ENCODE measurements around the gene CXCL9.

CXCL9 gene

DNA sequence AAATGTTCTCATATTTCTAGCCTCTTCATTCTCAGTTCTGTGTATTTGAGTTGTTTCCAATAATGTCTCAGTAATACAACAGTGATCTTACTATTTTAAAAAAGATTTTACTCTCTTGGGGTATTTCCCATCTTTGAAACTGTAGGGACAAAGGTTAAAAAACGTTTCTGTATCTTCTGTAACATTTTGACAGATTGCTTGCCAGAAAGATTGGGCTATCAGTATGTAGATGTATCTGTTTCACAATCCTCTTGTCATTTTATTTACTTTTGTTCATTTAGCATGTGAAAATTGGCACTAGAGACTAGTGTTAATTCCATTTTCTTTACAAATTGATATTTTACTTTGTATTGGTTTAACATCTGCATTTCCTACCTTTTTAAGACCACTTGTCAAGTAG lies 6.2 kb upstream of the CXCL9 start:
- DNase-seq (ENCODE audit: low read depth): no peak
- H3K4me3 ChIP-seq (ENCODE audit: low read depth, low read length): no peak overlapping the region
- TF ChIP-seq, protein P1, sequence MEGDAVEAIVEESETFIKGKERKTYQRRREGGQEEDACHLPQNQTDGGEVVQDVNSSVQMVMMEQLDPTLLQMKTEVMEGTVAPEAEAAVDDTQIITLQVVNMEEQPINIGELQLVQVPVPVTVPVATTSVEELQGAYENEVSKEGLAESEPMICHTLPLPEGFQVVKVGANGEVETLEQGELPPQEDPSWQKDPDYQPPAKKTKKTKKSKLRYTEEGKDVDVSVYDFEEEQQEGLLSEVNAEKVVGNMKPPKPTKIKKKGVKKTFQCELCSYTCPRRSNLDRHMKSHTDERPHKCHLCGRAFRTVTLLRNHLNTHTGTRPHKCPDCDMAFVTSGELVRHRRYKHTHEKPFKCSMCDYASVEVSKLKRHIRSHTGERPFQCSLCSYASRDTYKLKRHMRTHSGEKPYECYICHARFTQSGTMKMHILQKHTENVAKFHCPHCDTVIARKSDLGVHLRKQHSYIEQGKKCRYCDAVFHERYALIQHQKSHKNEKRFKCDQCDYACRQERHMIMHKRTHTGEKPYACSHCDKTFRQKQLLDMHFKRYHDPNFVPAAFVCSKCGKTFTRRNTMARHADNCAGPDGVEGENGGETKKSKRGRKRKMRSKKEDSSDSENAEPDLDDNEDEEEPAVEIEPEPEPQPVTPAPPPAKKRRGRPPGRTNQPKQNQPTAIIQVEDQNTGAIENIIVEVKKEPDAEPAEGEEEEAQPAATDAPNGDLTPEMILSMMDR (IDR thresholded peaks at IDR 0.05; ENCODE audit: low read depth, low read length): no peak
- no peak for TF ChIP-seq POLR2A (IDR thresholded peaks at IDR 0.05; ENCODE audit: extremely low read depth, insufficient read length)
- no peak for TF ChIP-seq MYC (IDR thresholded peaks at IDR 0.05; ENCODE audit: low read depth, low read length)
- TF ChIP-seq, protein P2, sequence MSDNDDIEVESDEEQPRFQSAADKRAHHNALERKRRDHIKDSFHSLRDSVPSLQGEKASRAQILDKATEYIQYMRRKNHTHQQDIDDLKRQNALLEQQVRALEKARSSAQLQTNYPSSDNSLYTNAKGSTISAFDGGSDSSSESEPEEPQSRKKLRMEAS (IDR thresholded peaks at IDR 0.05; ENCODE audit: low read depth, low read length): no peak

DNA sequence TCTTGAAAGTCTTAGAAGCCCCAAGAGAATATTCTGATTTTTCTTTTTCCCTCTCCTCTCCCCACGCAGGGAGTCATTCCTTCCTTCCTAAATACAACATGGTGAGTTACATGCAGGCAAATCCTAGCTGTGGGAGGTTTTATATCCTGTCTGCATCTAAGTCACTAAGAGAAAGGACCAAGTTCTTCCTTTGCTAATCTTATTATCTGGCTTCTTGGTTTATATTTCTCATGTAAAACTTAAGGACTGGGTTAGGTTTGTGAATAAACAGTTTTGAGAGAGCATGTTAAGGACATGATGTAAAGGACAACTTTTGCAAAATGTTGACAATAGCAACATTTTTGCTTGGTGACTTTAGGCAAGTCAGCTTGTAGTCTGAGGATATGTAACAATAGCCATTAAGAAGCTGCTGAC lies 5.1 kb upstream of the CXCL9 start:
- TF ChIP-seq POLR2A (IDR thresholded peaks at IDR 0.05; ENCODE audit: extremely low read depth, insufficient read length) (no peak), MYC (IDR thresholded peaks at IDR 0.05; ENCODE audit: low read depth, low read length) (no peak)
- TF ChIP-seq, protein P2 (IDR thresholded peaks at IDR 0.05; ENCODE audit: low read depth, low read length): no peak
- TF ChIP-seq, protein P1 (IDR thresholded peaks at IDR 0.05; ENCODE audit: low read depth, low read length): no peak

DNA sequence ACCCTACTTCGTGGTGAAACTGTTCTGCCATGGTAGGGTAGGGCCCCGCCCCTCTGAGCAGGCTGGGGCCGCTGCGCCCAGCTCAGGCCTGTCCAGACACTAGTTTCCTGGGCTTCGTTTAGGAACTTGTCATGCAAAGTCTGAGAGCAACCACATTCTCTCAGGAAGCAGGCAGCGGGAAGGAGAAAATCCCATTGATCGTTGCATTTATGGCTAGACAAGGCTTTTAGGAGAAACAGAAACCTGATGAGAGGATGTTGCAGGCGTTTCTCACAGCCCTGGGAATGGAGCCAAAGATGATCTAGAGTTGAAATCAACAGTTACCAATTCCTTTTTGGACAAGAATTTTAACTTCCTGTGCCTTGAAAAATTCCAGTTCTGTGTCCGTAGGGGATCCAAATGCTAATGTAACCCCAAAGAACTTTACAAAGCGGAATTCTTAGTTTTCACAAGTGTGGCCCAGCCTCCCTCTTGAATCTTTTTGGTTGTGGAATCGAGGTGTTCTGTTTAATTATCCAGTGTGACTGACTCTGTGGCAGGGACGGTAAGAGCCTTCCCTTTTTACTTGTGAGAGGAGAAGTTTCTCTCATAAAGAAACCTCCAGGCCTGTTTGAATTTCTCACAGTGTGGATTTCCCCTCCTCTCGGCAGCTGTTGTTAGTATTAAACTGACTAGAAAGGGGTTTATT lies 4.5 kb upstream of the CXCL9 start:
- no peak for DNase-seq (ENCODE audit: low read depth)

More for the DNA sequence above, 5.1 kb upstream of the CXCL9 start:
- H3K4me3 ChIP-seq (ENCODE audit: low read depth, low read length): no peak overlapping the region
- no peak for DNase-seq (ENCODE audit: low read depth)

DNA sequence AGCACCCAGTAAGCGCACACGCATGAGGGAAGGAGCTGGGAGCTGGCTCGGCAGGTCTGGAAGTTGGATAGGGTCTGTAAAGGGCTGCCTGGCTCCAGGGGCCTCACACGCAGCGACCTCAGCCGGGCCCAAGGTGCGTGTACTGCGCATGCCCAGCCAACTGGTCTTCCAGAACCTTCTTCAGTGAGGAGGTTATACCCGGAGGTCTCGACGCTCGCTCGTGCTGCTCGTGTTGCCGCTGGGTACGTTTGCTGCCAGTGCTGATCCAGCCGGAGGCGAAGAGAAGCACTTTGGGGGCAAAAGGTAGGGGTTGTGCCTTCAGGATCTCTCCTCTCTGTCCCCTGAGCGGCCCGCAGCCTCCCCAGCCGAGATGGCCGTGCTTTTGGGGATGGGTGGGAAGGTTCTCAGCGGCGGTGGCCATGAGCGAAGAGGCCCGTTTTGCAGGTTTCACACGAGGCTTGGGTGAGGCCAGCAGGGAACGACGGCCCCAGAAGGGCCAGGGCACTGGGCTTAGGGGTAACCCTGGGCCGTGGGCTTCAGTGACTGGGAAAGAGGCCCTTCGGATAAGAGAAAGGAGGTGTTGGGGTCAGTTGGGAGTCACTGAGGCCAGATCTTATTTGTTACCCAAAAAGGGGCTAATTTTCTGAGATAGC lies 3.8 kb upstream of the CXCL9 start:
- no peak overlapping the region for H3K4me3 ChIP-seq (ENCODE audit: low read depth, low read length)
- no peak for DNase-seq (ENCODE audit: low read depth)
- TF ChIP-seq MYC (IDR thresholded peaks at IDR 0.05; ENCODE audit: low read depth, low read length) (no peak), POLR2A (IDR thresholded peaks at IDR 0.05; ENCODE audit: extremely low read depth, insufficient read length) (no peak)
- TF ChIP-seq, protein P1 (IDR thresholded peaks at IDR 0.05; ENCODE audit: low read depth, low read length): no peak
- TF ChIP-seq, protein P2 (IDR thresholded peaks at IDR 0.05; ENCODE audit: low read depth, low read length): no peak

More for the DNA sequence above, 4.5 kb upstream of the CXCL9 start:
- no peak overlapping the region for H3K4me3 ChIP-seq (ENCODE audit: low read depth, low read length)
- TF ChIP-seq, protein P1 (IDR thresholded peaks at IDR 0.05; ENCODE audit: low read depth, low read length): no peak
- TF ChIP-seq, protein P2 (IDR thresholded peaks at IDR 0.05; ENCODE audit: low read depth, low read length): no peak
- TF ChIP-seq POLR2A (IDR thresholded peaks at IDR 0.05; ENCODE audit: extremely low read depth, insufficient read length) (no peak), MYC (IDR thresholded peaks at IDR 0.05; ENCODE audit: low read depth, low read length) (no peak)

DNA sequence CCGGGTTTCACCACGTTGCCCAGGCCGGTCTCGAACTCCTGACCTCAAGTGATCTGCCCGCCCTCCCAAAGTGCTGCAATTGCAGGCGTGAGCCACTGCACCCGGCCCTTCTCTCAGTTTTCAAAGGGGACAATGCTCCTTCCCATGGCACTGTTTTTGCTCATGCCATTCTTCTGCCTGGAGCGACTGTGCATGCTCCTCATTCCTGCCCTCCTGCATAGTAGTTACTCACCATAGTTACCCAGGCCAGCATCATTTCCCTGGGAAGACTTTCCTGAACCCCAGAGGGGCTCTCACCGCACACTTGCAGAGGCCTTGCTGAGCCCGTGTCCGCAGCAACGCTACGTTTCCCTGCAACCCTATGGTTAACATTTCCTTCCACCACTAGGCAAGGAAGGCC lies 3.3 kb upstream of the CXCL9 start:
- no peak overlapping the region for H3K4me3 ChIP-seq (ENCODE audit: low read depth, low read length)
- no peak for DNase-seq (ENCODE audit: low read depth)
- TF ChIP-seq, protein P1 (IDR thresholded peaks at IDR 0.05; ENCODE audit: low read depth, low read length): no peak
- TF ChIP-seq MYC (IDR thresholded peaks at IDR 0.05; ENCODE audit: low read depth, low read length) (no peak), POLR2A (IDR thresholded peaks at IDR 0.05; ENCODE audit: extremely low read depth, insufficient read length) (no peak)
- TF ChIP-seq, protein P2 (IDR thresholded peaks at IDR 0.05; ENCODE audit: low read depth, low read length): no peak
